ENCODE data around the gene NFIB. TPM values are rescaled to one million over a fixed set of nuclear protein-coding genes. Genes with fewer than 3 reads are reported as not detected.

NFIB gene
- total RNA-seq, 1 experiment from 2014 or later: 14.3 TPM

DNA sequence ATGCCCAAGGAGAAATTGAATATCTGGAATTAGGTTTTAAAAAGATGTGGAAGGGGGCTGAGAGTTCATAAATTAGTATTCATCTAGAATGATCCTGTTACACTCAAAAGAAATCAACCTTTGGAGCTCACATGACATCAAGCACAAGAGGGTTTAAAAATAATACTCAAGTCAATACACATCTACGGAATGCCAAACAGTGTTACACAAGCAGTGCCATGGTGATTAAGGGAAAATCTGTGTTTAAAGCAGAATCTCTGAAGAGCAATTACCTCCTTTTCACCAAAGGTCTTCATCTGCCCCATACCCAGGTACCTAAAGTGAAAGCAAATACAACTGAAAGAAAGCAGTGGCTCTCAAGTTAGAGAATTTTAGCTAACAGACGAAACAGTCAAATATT, 261.6 kb downstream of the NFIB start:
- no peak overlapping the region for H3T11ph ChIP-seq (ENCODE audit: low read length)
- no peak overlapping the region for H3K4me3 Mint-ChIP-seq
- no peak overlapping the region for H2BK20ac ChIP-seq (ENCODE audit: low read depth, low read length, poor library complexity, severe bottlenecking)
- no peaks in the 10 kb centered on the region for H4K20me1 ChIP-seq (ENCODE audit: control insufficient read depth, insufficient read depth, insufficient read length)
- H2AFZ ChIP-seq (ENCODE audit: low read length): no peak overlapping the region
- no peak overlapping the region for H2BK5ac ChIP-seq (ENCODE audit: insufficient read length, low read length)
- no peaks in the 10 kb centered on the region for H3K4me1 ChIP-seq (ENCODE audit: insufficient read depth, low read length)
- H3K36me3 Mint-ChIP-seq (ENCODE audit: insufficient read depth in 1 of 3, low read depth in 3 of 3): no peaks in the 10 kb centered on the region
- 0 out of 5 replicates have a peak, but pooled peaks cover 0 to 3% of the 10 kb centered on the region in 2 experiments for H3K9me3 Mint-ChIP-seq
- H3K4ac ChIP-seq (ENCODE audit: low read depth, low read length): no peak overlapping the region
- no peak overlapping the region for H3K56ac ChIP-seq (ENCODE audit: insufficient read length, low read depth, low read length)
- no peaks in the 10 kb centered on the region for H3K9me3 ChIP-seq (ENCODE audit: control insufficient read depth, low read depth, low read length)
- no peak for DNase-seq
- no peak overlapping the region for H3K23ac ChIP-seq (ENCODE audit: insufficient read length, low read depth, low read length)
- H3K79me1 ChIP-seq (ENCODE audit: insufficient read depth, low read depth, low read length, poor library complexity, severe bottlenecking): no peaks in the 10 kb centered on the region
- no peak overlapping the region for H2BK120ac ChIP-seq (ENCODE audit: low read depth, low read length, poor library complexity, severe bottlenecking)
- no peak overlapping the region for H2BK15ac ChIP-seq (ENCODE audit: low read depth, low read length)
- H3K27me3 ChIP-seq (ENCODE audit: insufficient read depth, low read length): no peaks in the 10 kb centered on the region
- H3K27me3 Mint-ChIP-seq (ENCODE audit: low read depth): no peaks in the 10 kb centered on the region
- no peak overlapping the region for H4K5ac ChIP-seq (ENCODE audit: insufficient read length, low read depth, low read length)
- no peak overlapping the region for H4K91ac ChIP-seq (ENCODE audit: insufficient read length, low read depth, low read length)
- no peaks in the 10 kb centered on the region for H3K23me2 ChIP-seq (ENCODE audit: insufficient read length, low read depth, low read length, poor library complexity, severe bottlenecking)
- no peak overlapping the region for H4K8ac ChIP-seq (replicated peaks; ENCODE audit: insufficient read length, low read depth, low read length)
- no peak overlapping the region for H3K18ac ChIP-seq (ENCODE audit: insufficient read length, low read depth, low read length)
- no peak overlapping the region for H2AK5ac ChIP-seq (ENCODE audit: insufficient read length, low read length)
- H3K9ac ChIP-seq (ENCODE audit: extremely low read depth, insufficient read length, low read length): no peak overlapping the region
- no peak overlapping the region for H3K27ac Mint-ChIP-seq
- H3K14ac ChIP-seq (ENCODE audit: insufficient read depth, low read length): no peak overlapping the region
- no peak overlapping the region for H3K4me2 ChIP-seq (ENCODE audit: insufficient read depth, insufficient read length, low read length)
- H3K4me1 Mint-ChIP-seq: peaks cover 6 to 7% of the 10 kb centered on the region in 2 experiments
- H2BK12ac ChIP-seq (ENCODE audit: insufficient read length, low read depth, low read length): no peak overlapping the region
- TF ChIP-seq, protein P1, sequence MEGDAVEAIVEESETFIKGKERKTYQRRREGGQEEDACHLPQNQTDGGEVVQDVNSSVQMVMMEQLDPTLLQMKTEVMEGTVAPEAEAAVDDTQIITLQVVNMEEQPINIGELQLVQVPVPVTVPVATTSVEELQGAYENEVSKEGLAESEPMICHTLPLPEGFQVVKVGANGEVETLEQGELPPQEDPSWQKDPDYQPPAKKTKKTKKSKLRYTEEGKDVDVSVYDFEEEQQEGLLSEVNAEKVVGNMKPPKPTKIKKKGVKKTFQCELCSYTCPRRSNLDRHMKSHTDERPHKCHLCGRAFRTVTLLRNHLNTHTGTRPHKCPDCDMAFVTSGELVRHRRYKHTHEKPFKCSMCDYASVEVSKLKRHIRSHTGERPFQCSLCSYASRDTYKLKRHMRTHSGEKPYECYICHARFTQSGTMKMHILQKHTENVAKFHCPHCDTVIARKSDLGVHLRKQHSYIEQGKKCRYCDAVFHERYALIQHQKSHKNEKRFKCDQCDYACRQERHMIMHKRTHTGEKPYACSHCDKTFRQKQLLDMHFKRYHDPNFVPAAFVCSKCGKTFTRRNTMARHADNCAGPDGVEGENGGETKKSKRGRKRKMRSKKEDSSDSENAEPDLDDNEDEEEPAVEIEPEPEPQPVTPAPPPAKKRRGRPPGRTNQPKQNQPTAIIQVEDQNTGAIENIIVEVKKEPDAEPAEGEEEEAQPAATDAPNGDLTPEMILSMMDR (conservative IDR thresholded peaks at IDR 0.05): no peak
- H3K27ac ChIP-seq (ENCODE audit: insufficient read length, low read depth, low read length): no peak overlapping the region
- no CpG with 5 or more reads among the region's 2 CpGs for WGBS (ENCODE audit: extremely low coverage, insufficient read length, low lambda C conversion rate)
- H3K79me2 ChIP-seq (ENCODE audit: insufficient read depth, low read length): no peaks in the 10 kb centered on the region

All from H9 (cell line).